ENCODE measurements around the gene RBM38.

RBM38 gene

GRCh38 chr20:57400231-57400701 lies 9.1 kb downstream of the RBM38 start:
- TF ChIP-seq, protein P1, sequence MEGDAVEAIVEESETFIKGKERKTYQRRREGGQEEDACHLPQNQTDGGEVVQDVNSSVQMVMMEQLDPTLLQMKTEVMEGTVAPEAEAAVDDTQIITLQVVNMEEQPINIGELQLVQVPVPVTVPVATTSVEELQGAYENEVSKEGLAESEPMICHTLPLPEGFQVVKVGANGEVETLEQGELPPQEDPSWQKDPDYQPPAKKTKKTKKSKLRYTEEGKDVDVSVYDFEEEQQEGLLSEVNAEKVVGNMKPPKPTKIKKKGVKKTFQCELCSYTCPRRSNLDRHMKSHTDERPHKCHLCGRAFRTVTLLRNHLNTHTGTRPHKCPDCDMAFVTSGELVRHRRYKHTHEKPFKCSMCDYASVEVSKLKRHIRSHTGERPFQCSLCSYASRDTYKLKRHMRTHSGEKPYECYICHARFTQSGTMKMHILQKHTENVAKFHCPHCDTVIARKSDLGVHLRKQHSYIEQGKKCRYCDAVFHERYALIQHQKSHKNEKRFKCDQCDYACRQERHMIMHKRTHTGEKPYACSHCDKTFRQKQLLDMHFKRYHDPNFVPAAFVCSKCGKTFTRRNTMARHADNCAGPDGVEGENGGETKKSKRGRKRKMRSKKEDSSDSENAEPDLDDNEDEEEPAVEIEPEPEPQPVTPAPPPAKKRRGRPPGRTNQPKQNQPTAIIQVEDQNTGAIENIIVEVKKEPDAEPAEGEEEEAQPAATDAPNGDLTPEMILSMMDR (IDR thresholded peaks at IDR 0.05; ENCODE audit: control insufficient read depth, extremely low read depth, insufficient read depth): no peak
- DNase-seq (ENCODE audit: low read depth): no peak
- H3K4me3 ChIP-seq (ENCODE audit: low read depth, low read length): no peak overlapping the region

- TF ChIP-seq, protein P1 (IDR thresholded peaks at IDR 0.05; ENCODE audit: control insufficient read depth, extremely low read depth, insufficient read depth): no peak
- no peak overlapping the region for H3K4me3 ChIP-seq (ENCODE audit: low read depth, low read length)
Measured at GRCh38 chr20:57400821-57401564, 9.8 kb downstream of the RBM38 start.

GRCh38 chr20:57401565-57401918 lies 10.3 kb downstream of the RBM38 start:
- H3K4me3 ChIP-seq (ENCODE audit: low read depth, low read length): no peak overlapping the region
- TF ChIP-seq, protein P1 (IDR thresholded peaks at IDR 0.05; ENCODE audit: control insufficient read depth, extremely low read depth, insufficient read depth): no peak
- DNase-seq (ENCODE audit: low read depth): no peak

More at GRCh38 chr20:57400821-57401564, 9.8 kb downstream of the RBM38 start:
- DNase-seq (ENCODE audit: low read depth): no peak

DNA sequence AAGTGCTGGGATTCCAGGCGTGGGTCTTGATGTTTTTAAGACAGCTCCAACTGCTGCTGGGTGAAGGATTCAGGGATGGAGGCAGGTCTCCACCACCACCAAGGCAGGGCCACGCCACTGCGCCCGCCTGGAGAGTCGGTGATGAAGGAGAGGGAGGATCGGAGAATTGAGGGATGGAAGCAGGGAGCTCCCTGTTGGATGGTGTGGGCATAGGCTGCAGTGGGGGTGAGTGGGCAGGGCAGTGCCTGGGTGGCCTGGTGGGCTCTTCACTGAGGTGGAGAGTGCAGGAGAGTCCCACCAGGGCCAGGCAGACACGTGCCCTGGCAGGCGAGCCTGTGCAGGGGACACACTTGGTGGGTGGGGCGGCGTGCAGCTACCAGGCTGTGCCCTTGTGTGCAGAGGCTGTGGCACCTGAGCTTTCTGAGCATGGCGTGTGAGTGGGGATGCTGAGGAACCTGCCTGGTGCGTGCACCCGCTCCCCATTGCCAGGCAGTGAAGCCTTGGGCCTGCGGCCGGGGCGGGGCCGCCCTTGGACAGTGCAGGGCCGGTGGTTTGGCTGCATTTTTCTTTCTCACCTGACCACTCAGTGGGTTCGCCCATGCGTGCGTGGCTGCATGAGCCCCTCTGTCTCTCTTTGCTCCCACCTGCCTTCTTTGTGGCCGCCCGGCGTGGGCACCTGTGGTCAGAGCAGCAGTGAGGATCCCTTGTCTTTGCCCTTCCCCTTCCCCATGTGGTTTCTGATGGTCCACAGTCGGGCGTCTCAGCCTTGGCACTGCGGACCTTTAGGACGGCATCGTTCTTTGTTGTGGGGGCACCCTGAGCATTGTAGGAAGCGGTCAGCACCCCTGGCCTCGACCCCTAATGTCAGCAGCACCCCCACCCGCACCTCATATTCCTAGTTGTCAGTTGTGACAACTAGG lies 11.3 kb downstream of the RBM38 start:
- DNase-seq (ENCODE audit: low read depth): no peak
- H3K4me3 ChIP-seq (ENCODE audit: low read depth, low read length): no peak overlapping the region
- TF ChIP-seq, protein P1 (IDR thresholded peaks at IDR 0.05; ENCODE audit: control insufficient read depth, extremely low read depth, insufficient read depth): no peak

DNA sequence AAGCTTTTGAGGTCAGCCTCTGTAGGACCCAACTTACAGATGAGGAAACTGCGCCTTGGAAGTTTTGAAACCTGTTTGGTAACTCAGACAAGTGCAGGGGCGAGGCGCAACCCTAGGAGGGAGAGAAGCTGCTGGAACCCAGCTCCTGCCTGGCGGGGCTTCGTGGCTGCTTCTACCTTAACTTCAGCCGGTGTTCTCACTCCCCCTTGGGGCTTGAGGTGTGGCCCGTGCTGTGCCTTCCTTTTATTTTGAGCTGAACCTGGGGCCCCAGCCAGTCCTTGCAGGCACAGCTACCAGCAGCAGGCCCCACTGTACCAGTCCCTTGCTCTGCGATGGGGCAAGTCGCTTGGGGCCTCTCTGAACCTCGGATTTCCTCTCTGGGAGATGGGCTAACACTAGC lies 12.0 kb downstream of the RBM38 start:
- DNase-seq (ENCODE audit: low read depth): no peak
- TF ChIP-seq, protein P1 (IDR thresholded peaks at IDR 0.05; ENCODE audit: control insufficient read depth, extremely low read depth, insufficient read depth): no peak
- H3K4me3 ChIP-seq (ENCODE audit: low read depth, low read length): no peak overlapping the region

DNA sequence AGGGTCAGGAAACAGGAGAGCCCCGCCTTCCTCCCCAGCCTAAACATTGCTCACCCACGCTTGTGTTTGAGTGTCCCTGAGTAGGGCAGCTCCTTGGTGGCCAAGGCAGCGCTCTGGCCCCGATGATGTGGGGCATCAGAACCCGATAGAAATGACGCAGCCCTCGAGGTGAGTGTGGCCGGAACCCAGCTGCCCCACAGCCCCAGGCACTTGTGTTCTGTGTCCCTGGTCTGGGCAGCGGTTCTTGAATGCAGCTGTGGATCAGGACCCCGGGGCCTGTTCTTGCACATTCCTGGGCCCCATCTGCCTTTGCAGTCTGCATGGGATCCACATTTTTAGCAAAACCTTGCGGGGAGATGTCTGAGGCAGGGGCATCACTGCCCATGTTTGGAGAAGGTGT lies 12.8 kb downstream of the RBM38 start:
- TF ChIP-seq, protein P1 (IDR thresholded peaks at IDR 0.05; ENCODE audit: control insufficient read depth, extremely low read depth, insufficient read depth): no peak
- no peak for DNase-seq (ENCODE audit: low read depth)

More for the DNA sequence above, 12.8 kb downstream of the RBM38 start:
- no peak overlapping the region for H3K4me3 ChIP-seq (ENCODE audit: low read depth, low read length)
